ENCODE results near the gene FHIT. TPM values are rescaled to one million over a fixed set of nuclear protein-coding genes. Genes with fewer than 3 reads are reported as not detected.

The FHIT gene
- total RNA-seq, 1 donor from 2014 or later, result 20.2 TPM

DNA sequence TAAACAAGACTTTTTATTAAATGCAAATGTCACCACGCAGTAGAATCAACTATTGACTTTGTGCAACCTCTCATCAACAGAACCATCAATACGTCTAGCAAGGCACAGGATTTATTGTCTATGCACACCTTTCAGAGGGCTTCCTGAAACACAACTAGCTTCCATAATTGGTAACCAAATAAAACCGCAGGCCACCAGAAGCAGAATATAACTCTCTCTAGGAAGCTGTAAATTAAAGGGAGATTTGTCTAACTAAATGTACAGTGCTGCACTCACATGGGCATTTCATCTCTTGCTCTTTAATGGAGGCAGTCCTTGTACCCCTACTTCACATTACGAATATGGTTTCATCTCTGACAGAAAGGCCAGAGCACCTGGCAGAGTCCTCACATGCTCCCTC lies 93.0 kb downstream of the FHIT start:
- no peaks in the 10 kb centered on the region for H3K9me3 Mint-ChIP-seq (ENCODE audit: unreplicated experiment)
- H3K27me3 Mint-ChIP-seq (ENCODE audit: unreplicated experiment), result no peaks in the 10 kb centered on the region
- TF ChIP-seq, protein P1, sequence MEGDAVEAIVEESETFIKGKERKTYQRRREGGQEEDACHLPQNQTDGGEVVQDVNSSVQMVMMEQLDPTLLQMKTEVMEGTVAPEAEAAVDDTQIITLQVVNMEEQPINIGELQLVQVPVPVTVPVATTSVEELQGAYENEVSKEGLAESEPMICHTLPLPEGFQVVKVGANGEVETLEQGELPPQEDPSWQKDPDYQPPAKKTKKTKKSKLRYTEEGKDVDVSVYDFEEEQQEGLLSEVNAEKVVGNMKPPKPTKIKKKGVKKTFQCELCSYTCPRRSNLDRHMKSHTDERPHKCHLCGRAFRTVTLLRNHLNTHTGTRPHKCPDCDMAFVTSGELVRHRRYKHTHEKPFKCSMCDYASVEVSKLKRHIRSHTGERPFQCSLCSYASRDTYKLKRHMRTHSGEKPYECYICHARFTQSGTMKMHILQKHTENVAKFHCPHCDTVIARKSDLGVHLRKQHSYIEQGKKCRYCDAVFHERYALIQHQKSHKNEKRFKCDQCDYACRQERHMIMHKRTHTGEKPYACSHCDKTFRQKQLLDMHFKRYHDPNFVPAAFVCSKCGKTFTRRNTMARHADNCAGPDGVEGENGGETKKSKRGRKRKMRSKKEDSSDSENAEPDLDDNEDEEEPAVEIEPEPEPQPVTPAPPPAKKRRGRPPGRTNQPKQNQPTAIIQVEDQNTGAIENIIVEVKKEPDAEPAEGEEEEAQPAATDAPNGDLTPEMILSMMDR (IDR thresholded peaks at IDR 0.05; ENCODE audit: unreplicated experiment), result no peak
- no peak overlapping the region for H3K27ac Mint-ChIP-seq (ENCODE audit: unreplicated experiment)
- H3K4me3 Mint-ChIP-seq (ENCODE audit: unreplicated experiment), result no peak overlapping the region
- no peak for DNase-seq (ENCODE audit: low spot score)
- H3K4me1 Mint-ChIP-seq (ENCODE audit: unreplicated experiment), result peaks cover 3% of the 10 kb centered on the region
- no peaks in the 10 kb centered on the region for H3K36me3 Mint-ChIP-seq (ENCODE audit: low read depth, unreplicated experiment)

DNA sequence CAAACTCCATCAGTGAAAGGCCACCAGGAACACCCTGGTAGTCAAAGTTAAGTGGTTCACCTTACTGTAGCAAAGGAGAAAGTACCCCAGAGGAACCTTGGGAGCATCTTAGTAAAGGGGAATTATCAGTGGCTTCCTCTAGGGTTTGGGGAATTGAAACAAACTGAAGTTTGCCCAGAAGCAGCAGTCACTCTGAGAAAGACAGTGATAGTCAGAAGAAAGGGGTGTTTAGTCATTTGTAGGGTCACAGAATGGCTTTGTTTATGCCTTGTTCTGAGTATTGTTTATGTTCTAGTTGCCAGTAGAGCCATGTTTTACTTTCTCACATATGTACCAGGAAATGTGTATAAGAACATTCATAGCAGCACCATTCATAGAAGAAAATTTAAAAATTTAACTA lies 93.8 kb downstream of the FHIT start:
- Mint-ChIP-seq H3K4me1 (ENCODE audit: unreplicated experiment) (peaks cover 3% of the 10 kb centered on the region), H3K36me3 (ENCODE audit: low read depth, unreplicated experiment) (no peaks in the 10 kb centered on the region), H3K27ac (ENCODE audit: unreplicated experiment) (no peak overlapping the region), H3K9me3 (ENCODE audit: unreplicated experiment) (no peaks in the 10 kb centered on the region), H3K4me3 (ENCODE audit: unreplicated experiment) (no peak overlapping the region), H3K27me3 (ENCODE audit: unreplicated experiment) (no peaks in the 10 kb centered on the region)
- no peak for DNase-seq (ENCODE audit: low spot score)
- TF ChIP-seq, protein P1 (IDR thresholded peaks at IDR 0.05; ENCODE audit: unreplicated experiment), result no peak

DNA sequence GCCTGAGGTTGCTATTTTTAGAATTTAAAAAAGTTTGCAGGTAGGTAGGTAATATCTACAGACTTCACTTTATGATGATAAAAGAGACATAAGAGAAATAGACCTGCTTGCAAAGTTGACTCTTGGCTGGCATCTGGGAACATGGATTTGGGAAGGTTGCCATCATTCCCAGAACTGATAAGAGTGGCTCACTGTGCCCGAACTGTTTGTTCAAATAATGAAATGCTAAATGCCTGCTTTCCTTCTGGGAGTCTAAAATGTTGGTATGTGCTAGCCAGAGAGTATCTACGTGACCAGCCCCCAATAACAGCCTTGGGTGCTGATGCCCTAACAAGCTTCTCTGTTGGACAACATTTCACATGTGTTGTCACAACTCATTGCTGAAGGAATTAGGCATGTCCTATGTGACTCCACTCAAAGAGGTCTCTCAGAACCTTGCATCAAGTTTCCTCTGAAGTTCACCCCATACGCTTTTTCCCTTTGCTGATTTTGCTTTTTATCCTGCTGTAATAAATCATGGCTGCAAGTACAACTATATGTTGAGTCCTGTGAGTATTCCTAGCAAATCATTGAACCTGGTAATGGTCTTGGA lies 95.5 kb downstream of the FHIT start:
- H3K4me1 Mint-ChIP-seq (ENCODE audit: unreplicated experiment), result peaks cover 3% of the 10 kb centered on the region
- H3K27me3 Mint-ChIP-seq (ENCODE audit: unreplicated experiment), result no peaks in the 10 kb centered on the region
- no peaks in the 10 kb centered on the region for H3K9me3 Mint-ChIP-seq (ENCODE audit: unreplicated experiment)
- TF ChIP-seq, protein P1 (IDR thresholded peaks at IDR 0.05; ENCODE audit: unreplicated experiment), result no peak
- no peak overlapping the region for H3K4me3 Mint-ChIP-seq (ENCODE audit: unreplicated experiment)
- no peaks in the 10 kb centered on the region for H3K36me3 Mint-ChIP-seq (ENCODE audit: low read depth, unreplicated experiment)
- DNase-seq (ENCODE audit: low spot score), result no peak
- H3K27ac Mint-ChIP-seq (ENCODE audit: unreplicated experiment), result no peak overlapping the region

DNA sequence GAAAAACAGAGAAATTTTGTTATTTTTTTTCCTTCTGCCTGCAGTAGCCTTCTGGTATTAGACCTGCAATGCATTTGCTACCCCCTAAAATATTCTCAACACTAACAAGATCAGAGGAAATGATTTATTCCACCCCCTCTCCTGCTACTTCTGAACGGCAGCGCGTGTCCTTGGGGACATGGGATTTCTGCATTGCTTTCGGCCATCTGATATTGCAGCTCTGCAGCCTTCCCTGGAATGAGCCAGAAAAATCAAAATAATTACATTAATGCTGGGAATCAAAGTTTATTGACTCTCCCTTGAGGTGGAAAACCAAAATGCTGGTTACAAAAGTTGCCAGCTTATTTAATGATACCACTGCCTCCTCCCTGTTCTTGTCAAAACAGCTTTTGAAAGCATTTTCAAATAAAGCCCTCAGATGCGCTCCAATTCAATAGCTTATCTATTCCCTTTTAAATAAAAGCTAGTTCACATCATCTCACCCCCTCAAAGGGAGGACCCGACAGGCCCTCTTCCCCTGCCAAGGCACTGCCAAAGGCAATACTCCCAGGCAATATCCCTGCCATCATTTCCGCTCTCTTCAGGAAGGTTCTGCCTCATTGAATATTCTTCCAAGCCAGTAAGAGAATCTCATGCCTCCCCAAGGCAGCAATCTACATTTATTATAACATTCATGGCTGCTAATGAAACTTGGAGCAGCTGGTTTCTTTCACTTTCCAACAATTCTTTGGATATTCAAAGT lies 96.6 kb downstream of the FHIT start:
- H3K36me3 Mint-ChIP-seq (ENCODE audit: low read depth, unreplicated experiment), result no peaks in the 10 kb centered on the region
- no peaks in the 10 kb centered on the region for H3K27me3 Mint-ChIP-seq (ENCODE audit: unreplicated experiment)
- no peak for DNase-seq (ENCODE audit: low spot score)
- no peak overlapping the region for H3K4me3 Mint-ChIP-seq (ENCODE audit: unreplicated experiment)
- TF ChIP-seq, protein P1 (IDR thresholded peaks at IDR 0.05; ENCODE audit: unreplicated experiment), result no peak
- no peak overlapping the region for H3K27ac Mint-ChIP-seq (ENCODE audit: unreplicated experiment)
- no peaks in the 10 kb centered on the region for H3K9me3 Mint-ChIP-seq (ENCODE audit: unreplicated experiment)
- no peaks in the 10 kb centered on the region for H3K4me1 Mint-ChIP-seq (ENCODE audit: unreplicated experiment)

DNA sequence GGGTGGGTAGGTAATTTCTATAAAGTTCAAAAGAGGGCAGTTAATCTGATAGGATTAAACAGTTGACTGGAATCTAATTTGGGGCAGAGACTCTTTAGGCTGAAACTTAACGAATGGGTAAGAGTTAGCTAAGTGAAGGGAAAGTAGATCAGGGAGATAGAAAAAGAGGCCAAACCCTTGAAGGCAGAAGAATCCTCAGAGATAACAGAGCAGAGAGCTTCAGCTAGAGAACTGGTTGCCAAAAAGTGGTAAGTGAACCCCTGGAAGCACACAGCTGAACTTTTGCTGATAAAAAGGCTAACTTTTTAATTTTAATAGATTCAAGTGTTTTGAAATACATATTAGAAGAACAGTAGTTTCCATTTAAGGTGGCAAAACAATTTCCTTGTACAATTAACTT lies 99.2 kb downstream of the FHIT start:
- H3K4me3 Mint-ChIP-seq (ENCODE audit: unreplicated experiment), result no peak overlapping the region

More for the DNA sequence above, 99.2 kb downstream of the FHIT start:
- no peak for DNase-seq (ENCODE audit: low spot score)
- TF ChIP-seq, protein P1 (IDR thresholded peaks at IDR 0.05; ENCODE audit: unreplicated experiment), result no peak
- H3K36me3 Mint-ChIP-seq (ENCODE audit: low read depth, unreplicated experiment), result no peaks in the 10 kb centered on the region
- no peaks in the 10 kb centered on the region for H3K9me3 Mint-ChIP-seq (ENCODE audit: unreplicated experiment)
- H3K27me3 Mint-ChIP-seq (ENCODE audit: unreplicated experiment), result no peaks in the 10 kb centered on the region
- H3K4me1 Mint-ChIP-seq (ENCODE audit: unreplicated experiment), result no peaks in the 10 kb centered on the region
- no peak overlapping the region for H3K27ac Mint-ChIP-seq (ENCODE audit: unreplicated experiment)
